Tibial artery (tissue), 4 donors: ENCODE data around the gene ABHD14A.

Experiments
- DNase-seq, 2 donors: peaks; one replicate each; pipeline ENCODE4 v3.0.0-alpha.2; 2019
- H3K27ac ChIP-seq, 2 donors: fragments of 200-600 bp; sonication (generic) in 1 of 2; 1 replicate in 1 of 2; 2 replicates in 1 of 2; pipeline ENCODE4 v1.5.1; 2018 to 2019; ENCODE audit warnings: mild to moderate bottlenecking in 1 of 2
- H3K27me3 ChIP-seq, 2 donors: fragments of 200-600 bp; sonication (generic) in 1 of 2; one replicate each; pipeline versions ENCODE4 v1.5.1 to v1.6.0; 2016 to 2019
- H3K36me3 ChIP-seq, 3 donors: fragments of 200-600 bp; sonication (generic) in 2 of 3; one replicate each; pipeline ENCODE4 v1.5.1; 2016 to 2019; ENCODE audit warnings: mild to moderate bottlenecking in 2 of 3
- H3K4me1 ChIP-seq, 4 donors: fragments of 200-600 bp; sonication (generic) in 2 of 4; 1 replicate in 3 of 4; 2 replicates in 1 of 4; pipeline ENCODE4 v1.5.1; 2016 to 2019
- H3K4me3 ChIP-seq, 2 donors: fragments of 200-600 bp; sonication (generic) in 1 of 2; 1 replicate in 1 of 2; 2 replicates in 1 of 2; pipeline ENCODE4 v1.5.1; 2018 to 2019; ENCODE audit warnings: mild to moderate bottlenecking in 2 of 2
- H3K9me3 ChIP-seq, 3 donors: fragments of 200-600 bp; sonication (generic) in 1 of 3; one replicate each; pipeline ENCODE4 v1.5.1; 2016 to 2019
- intact Hi-C: fragments of 100-400 bp; cut with DNase I; formaldehyde crosslinking; loops from one replicate; pipeline ENCODE4 v1.15.0; 2023; ENCODE audit warnings: low total_unique reads
- TF ChIP-seq, protein P1 (sequence below), 2 experiments: fragments of 200-600 bp in 1 of 2; fragments of 450-650 bp in 1 of 2; IDR thresholded peaks; one replicate each; pipeline ENCODE4 v1.5.1; 2017 to 2019; ENCODE audit warnings: antibody characterized with exemption in 2 of 2, mild to moderate bottlenecking in 1 of 2, moderate library complexity in 1 of 2

The ABHD14A gene

DNA sequence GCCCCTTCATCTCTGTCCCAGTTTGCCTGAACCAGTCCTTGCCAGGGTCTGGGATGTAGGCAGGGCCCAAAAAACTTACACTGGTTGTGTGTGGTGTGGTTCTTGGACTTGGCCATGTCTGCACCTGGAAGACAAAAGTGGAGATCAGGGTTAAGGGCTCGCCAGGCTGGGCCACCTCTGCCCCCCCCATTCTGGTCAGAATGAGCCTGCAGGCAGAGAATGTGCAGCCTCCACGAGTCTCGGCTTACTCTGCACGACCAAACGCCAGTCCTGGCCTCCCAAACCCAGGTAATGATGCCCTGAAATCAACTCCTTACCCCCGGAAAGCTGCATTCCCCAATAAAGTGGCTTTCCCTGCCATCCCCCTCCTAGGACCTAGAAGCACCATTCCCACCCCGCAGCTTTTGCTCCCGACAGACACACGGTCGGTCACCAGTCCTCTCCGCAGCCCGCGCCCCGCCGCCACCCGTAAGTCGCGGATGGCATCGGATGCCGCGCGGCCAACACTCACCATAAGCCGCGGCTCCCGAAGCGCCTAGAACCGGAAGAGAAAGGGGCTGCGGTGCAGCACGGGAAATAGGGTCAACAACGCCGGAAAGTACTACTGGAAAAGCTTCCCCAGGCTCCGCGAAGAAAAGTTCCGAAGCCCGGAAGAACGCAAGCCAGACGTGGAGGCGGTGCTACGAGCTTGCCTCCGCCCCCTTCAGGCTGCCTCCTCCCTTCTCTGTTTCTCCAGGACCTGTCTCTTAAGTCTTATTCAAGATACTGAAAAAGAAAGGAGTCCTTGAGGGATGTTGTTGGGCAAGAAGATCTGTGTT is 20.7 kb downstream of the ABHD14A start, which contains the start of gene RPL29:
Gene RPL29 (minus strand): TSS at position 550 of the 818 bp plus-strand sequence. CDS start 434 bp downstream, at position 116.
- intact Hi-C loops, result no loop called here
- H3K27me3 ChIP-seq, result peaks cover 0 to 24% of the 10 kb centered on the region in 2 donors
- H3K4me1 ChIP-seq, result peaks cover 0 to 26% (median 15%) of the 10 kb centered on the region in 4 donors
- H3K9me3 ChIP-seq, result no peaks in the 10 kb centered on the region
- peak within 1 kb of the TSS; percentile 85 to 92 for H3K27ac ChIP-seq
- peak within 1 kb of the TSS; percentile 58 to 92 for H3K4me3 ChIP-seq
- peaks cover 14 to 42% (median 36%) of the 10 kb centered on the region in 3 donors for H3K36me3 ChIP-seq
- TF ChIP-seq, protein P1, sequence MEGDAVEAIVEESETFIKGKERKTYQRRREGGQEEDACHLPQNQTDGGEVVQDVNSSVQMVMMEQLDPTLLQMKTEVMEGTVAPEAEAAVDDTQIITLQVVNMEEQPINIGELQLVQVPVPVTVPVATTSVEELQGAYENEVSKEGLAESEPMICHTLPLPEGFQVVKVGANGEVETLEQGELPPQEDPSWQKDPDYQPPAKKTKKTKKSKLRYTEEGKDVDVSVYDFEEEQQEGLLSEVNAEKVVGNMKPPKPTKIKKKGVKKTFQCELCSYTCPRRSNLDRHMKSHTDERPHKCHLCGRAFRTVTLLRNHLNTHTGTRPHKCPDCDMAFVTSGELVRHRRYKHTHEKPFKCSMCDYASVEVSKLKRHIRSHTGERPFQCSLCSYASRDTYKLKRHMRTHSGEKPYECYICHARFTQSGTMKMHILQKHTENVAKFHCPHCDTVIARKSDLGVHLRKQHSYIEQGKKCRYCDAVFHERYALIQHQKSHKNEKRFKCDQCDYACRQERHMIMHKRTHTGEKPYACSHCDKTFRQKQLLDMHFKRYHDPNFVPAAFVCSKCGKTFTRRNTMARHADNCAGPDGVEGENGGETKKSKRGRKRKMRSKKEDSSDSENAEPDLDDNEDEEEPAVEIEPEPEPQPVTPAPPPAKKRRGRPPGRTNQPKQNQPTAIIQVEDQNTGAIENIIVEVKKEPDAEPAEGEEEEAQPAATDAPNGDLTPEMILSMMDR (IDR thresholded peaks at IDR 0.05), result peak in 1 of 2 experiments; percentile 9
- DNase-seq, result peak; percentile 89 to 95

DNA sequence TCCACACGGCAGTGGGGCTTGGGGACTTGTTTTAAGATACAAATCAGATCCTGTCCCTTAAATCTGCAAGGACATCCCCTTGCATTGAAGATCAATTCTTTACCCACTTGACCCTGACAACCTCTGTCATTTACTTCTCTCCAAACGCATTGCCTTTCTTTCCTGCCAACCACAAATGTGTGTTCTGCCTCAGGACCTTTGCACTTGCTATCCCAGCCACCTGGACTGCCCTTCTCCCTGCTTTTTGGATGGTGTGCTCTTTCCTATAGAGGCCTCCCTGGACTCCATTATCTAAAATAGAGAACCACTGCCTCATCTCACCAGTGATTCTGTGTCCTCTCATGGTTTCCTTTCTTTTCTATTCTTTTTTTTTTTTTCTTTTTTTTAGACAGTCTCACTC is 22.3 kb downstream of the ABHD14A start:
- no peak overlapping the region for H3K27ac ChIP-seq
- peaks cover 14 to 28% (median 26%) of the 10 kb centered on the region in 3 donors for H3K36me3 ChIP-seq
- H3K4me3 ChIP-seq, result no peak overlapping the region
- H3K4me1 ChIP-seq, result peaks cover 0 to 29% (median 15%) of the 10 kb centered on the region in 4 donors
- intact Hi-C loops, result no loop called here
- no peak for DNase-seq
- H3K9me3 ChIP-seq, result no peaks in the 10 kb centered on the region
- H3K27me3 ChIP-seq, result peaks cover 0 to 29% of the 10 kb centered on the region in 2 donors
- TF ChIP-seq, protein P1 (IDR thresholded peaks at IDR 0.05), result no peak

DNA sequence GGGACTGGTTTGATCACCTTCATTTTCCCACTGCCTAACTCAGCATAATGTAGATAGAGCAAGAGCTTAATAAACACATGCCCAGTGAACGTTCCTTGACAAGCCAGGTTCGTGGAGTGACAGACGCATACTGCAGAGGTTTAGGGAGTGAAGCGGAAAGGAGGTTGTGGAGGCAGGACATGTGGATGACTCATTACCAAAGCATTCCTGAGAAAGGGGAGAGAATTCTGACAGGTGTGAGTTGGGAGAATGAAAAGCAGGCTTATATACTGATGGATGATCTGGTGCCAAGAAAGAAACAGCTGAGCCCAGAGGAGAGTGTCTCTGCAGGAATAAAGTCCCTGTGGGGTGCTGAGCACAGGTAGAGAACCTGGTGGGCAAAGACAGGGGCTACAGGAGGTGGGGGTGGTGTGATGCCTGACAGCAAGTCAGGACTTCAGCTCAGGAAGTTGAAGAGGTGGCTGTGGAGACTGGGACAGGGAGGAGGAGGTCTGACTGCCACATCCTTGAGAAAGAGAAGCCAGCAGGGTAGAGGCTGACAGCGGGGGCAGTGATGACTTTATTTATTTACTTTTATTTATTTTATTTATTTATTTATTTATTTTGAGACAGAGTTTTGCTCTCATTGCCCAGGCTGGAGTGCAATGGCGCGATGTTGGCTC is 23.2 kb downstream of the ABHD14A start:
- no peak for DNase-seq
- Histone ChIP-seq H3K4me1 (peaks cover 0 to 26% (median 15%) of the 10 kb centered on the region in 4 donors), H3K9me3 (no peaks in the 10 kb centered on the region), H3K27me3 (peaks cover 0 to 29% of the 10 kb centered on the region in 2 donors), H3K27ac (no peak overlapping the region), H3K36me3 (peaks cover 14 to 19% (median 17%) of the 10 kb centered on the region in 3 donors), H3K4me3 (no peak overlapping the region)
- intact Hi-C loops, result no loop called here
- TF ChIP-seq, protein P1 (IDR thresholded peaks at IDR 0.05), result no peak

DNA sequence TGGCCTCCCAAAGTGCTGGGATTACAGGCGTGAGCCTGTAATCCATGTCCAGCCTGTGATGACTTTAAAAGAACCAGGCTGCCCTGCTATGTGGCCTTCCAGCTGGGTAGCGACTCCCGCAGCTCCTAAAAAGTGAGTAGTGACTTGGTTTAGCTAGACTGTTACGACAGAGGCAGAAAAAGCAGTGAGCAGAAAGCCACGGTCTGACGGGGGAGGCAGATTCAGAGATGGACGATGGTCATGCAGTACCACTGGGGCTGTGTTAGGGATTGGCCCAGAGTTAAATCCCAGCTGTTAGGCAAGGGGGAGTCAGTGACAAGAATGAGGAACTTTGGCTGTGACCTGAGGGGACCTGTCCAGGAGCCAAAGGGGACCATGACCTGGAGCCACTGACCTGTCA is 23.9 kb downstream of the ABHD14A start:
- no peak for DNase-seq
- Histone ChIP-seq H3K4me1 (peaks cover 0 to 22% (median 15%) of the 10 kb centered on the region in 4 donors), H3K9me3 (no peaks in the 10 kb centered on the region), H3K27ac (no peak overlapping the region), H3K27me3 (peaks cover 0 to 29% of the 10 kb centered on the region in 2 donors), H3K36me3 (peaks cover 10 to 12% (median 10%) of the 10 kb centered on the region in 3 donors), H3K4me3 (no peak overlapping the region)
- TF ChIP-seq, protein P1 (IDR thresholded peaks at IDR 0.05), result no peak
- intact Hi-C loops, result no loop called here

DNA sequence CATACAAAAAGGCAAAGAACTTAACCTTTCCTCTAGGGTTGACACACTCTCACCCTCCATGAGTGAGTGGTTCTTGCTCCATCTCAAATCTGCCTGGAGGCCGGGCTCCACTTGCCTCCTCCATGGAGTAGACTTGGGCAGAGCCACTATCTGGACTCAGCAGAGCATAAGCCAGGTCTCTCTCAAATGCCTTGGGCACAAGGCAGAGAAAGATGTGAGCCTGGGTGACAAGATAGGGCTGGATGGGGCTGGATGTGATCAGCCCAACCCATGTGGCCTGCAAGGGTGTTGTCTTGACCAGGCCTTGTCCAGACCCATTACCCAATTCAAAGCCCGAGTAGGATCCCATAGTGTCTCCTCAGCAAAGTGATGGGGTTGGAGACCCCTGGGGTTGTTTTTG is 25.0 kb downstream of the ABHD14A start:
- TF ChIP-seq, protein P1 (IDR thresholded peaks at IDR 0.05), result no peak
- H3K4me1 ChIP-seq, result peaks cover 0 to 17% (median 10%) of the 10 kb centered on the region in 4 donors
- H3K27me3 ChIP-seq, result peaks cover 0 to 29% of the 10 kb centered on the region in 2 donors
- no peak overlapping the region for H3K27ac ChIP-seq
- intact Hi-C loops, result loop anchor here (5.0 kb wide), 1 partner anchor 52 kb away; no protein-coding TSS in a partner anchor
- no peaks in the 10 kb centered on the region for H3K9me3 ChIP-seq
- H3K4me3 ChIP-seq, result no peak overlapping the region
- DNase-seq, result no peak
- peaks cover 0 to 1% (median under 1%) of the 10 kb centered on the region in 3 donors for H3K36me3 ChIP-seq
